Activated CD4-positive, alpha-beta T cell treated with anti-CD3 and anti-CD28 coated beads for 4 hours (primary cell): ENCODE measurements around the gene EDNRB.
"Not testable (repeated sequence)": the region's sequence is repeated elsewhere in the genome, so short reads cannot be mapped to it uniquely, and the experiment has no call there.

Source experiments
- DNase-seq, 2 donors: peaks; one replicate each; pipeline ENCODE4 v3.0.0-alpha.2; 2020

Gene EDNRB

DNA sequence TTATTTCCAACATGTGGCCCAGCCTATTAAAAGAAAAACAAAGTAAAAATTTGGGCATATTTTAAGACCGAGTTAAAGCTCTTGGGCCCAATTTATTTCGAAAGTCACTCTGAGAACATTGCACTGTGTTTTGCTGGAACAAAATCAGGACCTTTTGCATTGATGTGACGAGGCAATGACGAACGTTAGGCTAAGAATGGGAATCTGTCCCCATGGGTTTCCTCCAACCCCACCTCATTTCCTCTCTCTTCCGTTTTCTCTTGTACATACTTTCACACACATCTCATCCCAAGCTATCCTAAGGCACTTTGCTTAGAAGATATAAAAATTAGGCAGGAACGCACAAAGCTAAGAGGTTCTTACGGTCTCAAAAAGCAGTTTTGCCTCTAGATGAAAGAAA is 22.1 kb downstream of the EDNRB start:
- DNase-seq: no peak

DNA sequence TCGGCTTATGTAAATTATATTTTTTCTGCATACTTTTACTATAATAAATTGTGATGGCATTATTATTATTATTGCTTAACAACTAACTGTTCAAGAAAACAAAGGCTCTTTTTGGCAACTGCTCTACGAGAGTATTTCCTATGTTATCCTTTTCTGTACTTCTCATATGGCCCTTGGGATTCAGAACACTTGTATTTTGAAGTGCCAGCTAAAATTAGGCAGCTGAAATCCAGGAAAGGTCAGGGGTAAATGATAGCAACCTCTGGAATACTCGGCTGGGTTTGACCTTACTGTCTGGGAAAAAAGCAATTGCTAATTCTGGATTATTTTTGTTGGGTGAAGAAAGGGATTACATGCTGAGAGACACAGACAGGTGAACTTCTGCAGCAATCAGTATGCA is 23.9 kb downstream of the EDNRB start:
- no peak for DNase-seq

DNA sequence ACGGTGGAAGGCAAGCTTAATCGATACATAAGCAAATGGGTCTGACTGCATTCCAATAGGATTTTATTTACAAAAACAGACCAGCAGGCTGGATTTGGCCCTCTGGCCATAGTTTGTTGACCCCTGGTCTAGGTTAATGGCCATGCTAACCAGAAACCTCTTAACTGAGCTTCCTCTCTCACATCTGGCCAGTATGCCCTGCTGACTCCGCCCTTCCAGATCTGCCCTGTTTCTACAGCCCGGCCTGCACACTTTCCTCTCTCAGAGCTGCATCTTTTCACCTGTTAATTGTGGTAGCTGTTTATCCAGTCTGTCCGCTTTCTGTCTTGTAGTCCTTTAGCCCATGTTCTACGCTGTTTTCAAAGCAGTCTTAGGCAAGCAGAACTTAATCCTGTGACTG is 25.6 kb downstream of the EDNRB start:
- DNase-seq: no peak

DNA sequence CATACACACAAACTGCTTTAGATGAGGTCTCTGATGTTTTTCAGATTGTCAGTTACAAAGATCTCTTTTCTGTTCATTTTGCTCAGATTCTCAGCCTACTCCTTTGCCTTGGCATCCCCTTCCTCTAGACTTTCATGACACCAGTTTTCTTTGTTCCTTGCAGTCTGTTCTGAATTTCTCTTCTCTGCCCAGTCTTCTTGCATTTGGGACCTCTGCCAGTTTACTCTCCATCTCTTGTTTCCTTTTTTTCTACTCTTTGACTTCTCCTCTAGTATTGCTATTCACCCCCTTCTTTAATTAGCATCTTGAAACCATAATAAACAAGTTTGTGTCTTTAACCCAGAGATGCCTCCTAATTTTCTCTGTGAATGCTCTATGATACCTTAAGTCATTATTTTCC is 26.1 kb downstream of the EDNRB start:
- no peak for DNase-seq

DNA sequence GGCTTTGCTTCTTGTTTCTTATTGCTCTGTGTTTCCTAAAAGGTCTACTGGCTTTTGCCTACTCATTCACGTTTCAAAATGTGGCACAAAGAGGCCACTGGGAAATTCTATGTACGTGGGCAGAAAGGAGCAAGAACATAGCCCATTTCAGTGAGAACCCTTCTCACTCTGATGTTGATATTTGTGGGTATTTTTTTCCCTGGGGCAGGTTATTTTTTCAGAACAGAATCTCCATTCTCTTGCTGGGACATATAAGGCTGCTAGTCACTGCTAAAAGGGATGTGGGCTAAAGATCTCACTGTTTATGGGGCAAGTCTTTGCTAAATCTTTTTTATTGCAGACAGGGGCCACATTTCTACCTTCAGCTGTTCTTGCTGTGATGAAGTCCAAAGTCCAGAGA is 27.1 kb downstream of the EDNRB start:
- no peak for DNase-seq

DNA sequence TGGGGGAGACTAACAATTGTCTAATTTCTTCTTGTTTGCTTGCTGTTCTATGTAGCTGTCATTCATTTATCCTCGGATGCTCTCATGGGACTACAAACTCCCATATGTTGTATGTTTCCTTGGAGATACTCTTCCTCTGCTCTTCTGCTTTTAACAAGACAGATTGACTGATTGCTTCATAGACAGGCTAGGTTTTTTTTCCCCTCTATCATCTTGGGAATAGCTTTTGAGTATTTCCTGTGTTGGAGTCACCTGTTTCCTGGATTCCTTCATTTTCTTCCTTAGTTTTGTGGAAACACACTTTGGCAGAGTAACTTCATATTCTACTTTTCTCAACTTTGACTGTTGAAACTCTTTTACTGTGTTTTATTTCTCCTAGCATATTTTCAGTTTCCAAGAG is 27.6 kb downstream of the EDNRB start:
- no peak for DNase-seq

DNA sequence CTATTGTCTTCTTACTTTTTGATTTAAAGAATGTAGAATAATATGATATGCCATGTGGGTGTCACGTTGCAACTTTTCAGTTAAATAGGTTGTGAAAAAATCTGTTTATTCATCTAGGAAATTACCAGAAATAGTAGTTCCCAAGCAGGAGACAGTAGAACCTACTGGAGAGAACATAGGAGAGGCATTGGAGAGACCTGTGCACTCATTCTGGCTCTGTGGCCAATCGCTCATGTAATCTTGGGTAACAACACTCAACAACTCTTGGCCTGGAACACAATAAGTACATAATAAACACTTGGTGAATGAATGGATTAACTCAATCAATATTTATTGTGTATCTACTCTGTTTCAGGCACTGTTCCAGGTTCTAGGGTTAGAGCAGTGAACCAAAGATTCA is 35.3 kb downstream of the EDNRB start:
- no peak for DNase-seq

DNA sequence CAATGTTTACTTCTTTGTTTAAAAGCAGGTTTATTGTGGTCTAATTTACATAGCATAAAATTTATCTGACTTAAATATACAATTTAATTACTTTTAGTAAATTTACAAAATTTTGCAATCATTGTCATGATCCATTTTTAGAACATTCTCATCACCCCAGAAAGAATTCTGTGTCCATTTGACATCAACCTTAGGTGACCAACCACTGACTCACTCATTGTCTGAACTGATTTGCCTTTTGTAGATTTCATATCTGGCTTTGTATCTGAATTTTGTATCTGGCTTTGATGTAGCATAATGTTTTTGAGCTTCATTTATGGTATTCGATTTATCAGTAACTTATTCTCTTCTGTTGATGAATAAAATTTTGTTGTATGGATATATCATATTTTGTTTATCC is 40.4 kb downstream of the EDNRB start:
- DNase-seq: no peak

DNA sequence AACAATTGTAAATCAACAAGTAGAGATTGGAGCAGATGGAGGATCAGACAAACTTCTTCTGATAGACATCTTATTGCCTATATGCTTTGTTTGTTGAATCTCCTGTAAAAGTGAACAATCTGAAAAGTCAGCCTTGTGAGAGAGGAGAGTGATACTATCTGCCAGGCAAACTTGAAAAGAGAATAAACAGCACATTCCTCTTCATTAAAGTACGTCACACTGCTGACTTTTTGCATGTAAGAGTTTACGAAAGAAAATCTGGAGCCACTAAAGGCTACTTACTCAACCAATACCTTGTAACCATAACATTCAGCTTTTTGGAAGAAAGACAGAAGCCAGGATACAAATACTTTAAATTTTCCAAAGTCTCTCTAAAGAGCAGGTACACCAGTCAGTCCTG is 42.5 kb downstream of the EDNRB start:
- no peak for DNase-seq

DNA sequence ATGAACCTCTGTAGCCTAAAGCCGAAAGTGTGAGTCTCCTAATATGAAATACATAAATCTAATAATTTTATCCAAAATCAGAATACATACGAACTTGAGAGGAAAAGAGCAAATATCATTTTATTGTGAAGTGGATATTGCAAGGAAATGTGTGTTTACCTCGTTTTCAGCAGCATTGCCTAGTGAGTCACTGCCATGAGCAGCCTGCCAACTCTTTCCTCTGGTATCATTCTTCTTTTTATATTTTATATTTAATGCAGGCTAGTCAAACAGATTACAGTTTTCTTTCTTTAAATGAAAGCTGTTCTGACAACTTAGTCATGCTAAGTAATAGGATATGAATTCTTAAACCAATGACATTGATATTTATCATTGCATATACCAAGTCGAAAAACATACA is 44.2 kb downstream of the EDNRB start:
- DNase-seq: no peak

DNA sequence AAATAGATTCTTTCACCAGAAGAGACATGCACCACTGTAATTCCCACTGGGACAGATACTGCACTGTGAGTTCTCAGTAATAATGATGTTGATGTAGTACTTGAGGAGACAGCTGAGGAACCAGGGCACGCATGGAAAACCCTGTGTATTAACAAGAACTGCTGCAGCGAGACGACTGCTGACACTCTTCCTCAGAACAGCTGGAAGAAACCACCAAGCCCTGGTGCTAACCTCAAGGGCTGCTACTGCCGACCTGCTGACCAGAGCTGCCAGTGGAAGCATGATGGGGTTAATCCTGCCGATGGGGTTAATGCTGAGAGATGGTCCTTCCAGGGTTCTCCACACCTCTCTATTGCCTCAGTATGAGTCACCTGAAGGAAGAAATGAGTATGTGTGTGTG is 45.6 kb downstream of the EDNRB start:
- no peak for DNase-seq

DNA sequence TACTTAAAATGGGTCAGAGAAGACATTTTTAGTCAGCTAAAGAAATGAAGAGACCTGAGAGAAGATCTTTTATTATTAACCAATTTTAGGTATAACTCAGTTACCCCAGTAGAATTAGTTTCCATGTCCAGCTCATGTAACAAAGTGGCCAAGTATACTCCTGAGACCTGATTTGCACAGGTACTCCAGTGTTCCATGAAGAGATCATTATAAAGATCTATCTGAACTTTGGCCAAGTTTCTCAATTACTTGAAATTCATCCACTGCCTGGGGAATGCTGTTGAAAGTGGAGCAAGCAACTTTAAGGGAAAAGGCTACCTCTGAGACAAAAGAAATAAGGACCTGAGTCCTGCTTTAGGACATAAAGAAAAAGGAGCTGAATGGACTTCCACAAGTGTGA is 47.0 kb downstream of the EDNRB start:
- DNase-seq: no peak

DNA sequence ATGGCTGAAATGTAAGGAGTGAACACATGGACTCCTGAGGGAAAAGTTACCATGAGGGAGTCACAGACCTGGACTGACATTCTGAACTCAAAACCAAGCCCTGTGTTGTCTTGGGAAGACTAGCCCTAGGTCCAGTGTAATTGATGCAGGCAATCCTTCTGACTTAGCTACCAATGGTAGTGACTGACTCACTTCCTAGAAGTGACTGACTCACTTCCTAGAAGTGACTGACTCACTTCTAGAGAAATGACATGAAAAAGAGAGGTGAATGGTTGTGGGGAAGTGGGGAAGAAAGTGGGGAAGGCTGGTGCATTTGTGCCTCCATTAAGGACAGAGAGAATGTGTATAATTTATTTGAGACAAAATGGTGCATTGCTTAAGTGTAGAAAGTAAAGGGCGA is 49.9 kb downstream of the EDNRB start:
- no peak for DNase-seq

DNA sequence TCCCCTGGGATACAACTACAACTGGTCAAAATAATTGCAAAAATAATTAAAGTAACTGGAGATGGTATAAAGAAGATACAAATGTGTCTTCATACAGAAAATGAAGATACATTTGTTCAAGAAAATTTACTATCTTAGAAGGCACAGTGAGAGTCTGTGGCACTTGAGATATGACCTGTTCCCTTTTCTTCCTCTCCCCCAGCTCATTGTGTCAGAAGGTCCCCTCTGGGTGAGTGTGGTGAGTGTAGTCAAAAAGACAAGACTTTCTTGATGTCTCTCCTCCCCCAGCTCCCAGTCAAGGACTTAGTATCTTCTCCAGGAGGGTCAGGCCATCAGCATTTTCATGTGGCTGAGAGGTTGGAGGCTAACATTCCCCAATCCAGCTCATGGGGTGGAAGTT is 51.7 kb downstream of the EDNRB start:
- DNase-seq: no peak

DNA sequence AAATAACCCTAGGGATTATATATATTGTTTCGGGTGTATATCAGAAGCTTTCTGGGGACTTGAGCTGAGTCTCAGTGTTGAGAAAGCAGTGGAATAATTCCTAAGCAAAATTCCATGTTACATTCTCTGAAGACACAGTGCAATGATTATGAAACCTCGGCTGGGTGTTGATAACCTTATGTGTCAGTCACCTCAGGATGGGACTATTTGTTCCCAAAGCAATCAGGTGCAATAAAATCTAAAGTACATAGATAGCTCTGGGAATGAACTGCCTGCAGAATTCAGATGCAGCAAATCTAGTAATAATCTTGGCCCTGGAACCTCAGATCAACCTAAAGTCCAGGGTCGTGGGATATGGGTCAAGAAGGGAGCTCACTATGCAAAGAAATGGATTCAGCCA is 53.0 kb downstream of the EDNRB start:
- no peak for DNase-seq

DNA sequence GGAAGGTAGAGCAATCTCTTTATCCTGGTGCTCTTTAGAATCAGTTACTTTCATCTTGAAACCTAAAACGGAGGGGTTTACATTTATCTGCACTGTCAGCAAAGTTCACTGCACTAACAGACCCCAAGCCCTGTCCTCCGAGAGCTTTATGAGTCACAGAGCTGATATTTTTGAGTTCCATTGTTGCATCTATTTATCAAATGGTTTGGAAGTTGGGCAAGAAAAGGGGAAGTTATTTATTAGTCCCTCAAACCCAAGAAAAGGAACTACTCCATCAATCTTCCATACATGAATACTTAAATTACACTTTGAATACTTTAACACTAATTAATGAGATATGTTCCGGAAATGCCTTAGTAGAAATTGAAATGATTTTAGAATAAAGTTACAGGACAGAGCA is 55.5 kb downstream of the EDNRB start:
- DNase-seq: no peak

DNA sequence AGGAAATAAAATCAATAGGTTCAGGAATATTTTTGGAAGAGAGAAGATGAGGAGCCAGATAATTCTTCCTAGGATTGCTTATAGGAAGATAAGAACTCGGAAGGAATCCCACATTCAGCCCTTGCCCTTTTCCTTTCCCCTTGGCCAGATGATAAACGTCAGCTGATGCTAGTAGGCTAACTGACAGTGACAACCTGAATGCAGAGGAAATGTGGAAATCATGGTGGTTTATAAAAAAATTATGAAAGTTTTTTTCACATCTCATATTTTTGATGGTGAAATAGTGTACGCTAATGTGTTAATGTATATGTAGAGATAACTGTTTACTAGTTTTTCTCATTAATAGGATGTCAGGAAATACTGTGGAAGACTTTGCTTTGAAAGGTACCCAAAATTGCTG is 56.9 kb downstream of the EDNRB start:
- DNase-seq: no peak

DNA sequence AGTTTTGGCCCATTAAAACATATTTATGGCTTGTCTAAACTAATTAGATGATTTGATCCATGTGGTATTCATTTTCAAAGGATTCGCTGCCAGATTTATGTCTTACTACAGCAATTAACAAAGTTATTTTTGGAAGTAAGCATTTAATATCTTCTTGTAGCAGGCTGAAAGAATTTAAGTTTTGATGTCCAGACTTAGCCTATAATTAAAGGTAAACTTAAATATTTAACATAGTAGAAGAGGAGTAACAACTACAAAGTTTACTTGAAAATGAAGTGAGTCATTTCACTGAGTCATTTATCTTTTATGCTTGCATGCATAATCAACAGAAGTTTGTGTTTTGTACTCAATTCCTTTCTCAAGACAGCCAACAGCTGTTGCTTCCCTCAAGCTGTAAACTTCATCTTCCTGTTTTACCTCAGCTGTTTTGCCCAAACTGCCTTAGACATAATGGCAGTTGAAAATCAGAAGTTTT is 58.1 kb downstream of the EDNRB start:
- DNase-seq: no peak

DNA sequence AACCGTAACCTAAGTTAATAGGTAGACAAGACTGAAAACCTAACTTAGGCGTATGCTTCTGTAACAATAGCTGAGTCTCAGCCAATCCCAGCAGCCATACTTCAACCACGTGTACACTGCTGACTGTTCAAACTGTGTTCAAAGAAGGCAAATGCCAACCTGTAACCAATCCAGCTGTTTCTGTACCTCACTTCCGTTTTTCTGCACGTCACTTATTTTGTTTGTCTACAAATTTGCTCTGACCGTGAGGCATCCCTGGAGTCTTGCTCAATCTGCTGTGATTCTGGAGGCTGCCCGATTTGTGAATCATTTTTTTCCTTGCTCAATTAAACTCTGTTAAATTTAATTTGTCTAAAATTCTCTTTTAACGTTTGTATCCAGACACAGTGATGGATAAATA is 59.2 kb downstream of the EDNRB start:
- no peak for DNase-seq

DNA sequence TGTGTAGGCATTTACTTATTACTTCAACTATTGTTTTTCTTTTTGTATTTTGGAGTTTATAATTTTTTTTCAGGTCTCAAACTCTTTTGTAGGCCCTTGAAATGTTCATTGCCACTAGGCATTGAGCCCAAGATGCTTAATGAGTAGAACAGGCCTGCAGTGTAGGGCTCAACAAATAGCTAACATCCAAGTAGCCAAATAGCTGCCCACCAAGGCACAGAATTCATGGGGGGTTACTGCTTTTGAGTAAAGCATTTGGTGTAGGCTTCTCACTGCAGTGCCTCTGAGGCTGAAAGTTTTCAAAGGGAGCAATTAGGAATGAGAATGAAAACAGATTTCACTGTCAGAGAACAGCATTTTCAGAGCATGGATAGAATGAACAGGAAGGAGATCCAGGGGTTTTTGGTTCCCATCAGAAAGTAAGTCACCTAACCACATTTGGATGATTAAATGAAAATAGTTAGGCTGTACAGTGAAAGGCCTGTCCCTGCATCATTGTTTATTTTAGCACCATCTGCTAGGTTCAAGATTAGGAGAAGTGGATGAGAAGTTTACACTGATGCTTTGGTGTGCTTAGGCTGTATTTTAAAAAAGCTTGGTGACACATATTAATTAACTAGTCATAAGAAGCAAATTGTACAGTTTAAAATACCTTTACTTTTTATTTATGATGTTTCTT is 61.0 kb downstream of the EDNRB start:
- no peak for DNase-seq

DNA sequence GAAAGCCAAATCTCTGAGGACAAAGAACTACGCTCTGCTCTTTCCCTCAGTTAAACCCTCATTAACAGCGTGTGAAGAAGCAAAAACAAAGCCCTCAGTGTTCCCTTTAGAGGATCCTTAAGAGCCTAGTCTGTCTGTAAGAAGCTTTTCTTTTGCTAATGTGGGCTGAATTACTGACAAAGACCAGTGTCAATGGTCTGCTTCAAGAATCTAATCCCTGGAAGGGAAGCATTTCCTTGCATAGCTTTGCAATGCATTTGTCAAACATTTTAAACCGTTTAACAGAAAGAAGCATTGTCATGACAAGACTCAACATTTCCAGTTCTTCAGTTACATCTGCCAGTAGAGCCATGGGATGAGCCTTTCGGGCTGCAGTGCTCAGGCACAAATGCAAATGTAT is 64.9 kb downstream of the EDNRB start:
- no peak for DNase-seq

DNA sequence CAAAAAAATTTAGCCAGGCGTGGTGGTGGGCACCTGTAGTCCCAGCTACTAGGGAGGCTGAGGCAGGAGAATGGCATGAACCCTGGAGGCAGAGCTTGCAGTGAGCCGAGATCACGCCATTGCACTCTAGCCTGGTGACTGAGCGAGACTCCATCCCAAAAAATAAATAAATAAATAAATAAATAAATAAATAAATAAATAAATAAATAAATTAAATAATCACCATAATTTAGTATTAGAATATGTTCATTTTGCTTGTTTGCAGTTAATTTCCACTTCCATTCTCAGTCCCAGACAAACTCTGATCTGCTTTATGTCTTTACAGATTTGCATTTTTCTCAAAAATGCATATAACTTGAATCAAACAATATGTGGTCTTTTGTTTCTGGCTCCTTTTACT is 70.6 kb downstream of the EDNRB start:
- DNase-seq: not testable (repeated sequence)

DNA sequence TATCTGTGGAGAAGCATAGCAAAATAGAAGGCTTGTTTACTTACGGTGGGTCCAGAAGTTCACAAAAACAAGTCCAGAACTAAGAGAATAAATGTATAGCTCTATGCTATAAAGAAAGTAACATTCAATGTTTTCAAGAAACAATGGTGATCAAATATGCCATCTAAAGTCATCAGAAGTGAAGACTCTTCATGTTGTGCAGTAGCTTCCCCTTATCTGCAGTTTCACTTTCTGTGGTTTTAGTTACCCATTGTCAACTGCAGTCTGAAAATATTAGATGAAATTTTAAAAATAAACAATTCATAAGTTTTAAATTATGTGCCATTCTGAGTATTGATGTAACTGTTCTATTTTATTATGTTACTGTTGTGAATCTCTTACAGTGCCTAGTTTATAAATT is 72.5 kb downstream of the EDNRB start:
- DNase-seq: no peak
